ENCODE measurements around the gene KIR3DL3. TPM values are rescaled to one million over a fixed set of nuclear protein-coding genes. Genes with fewer than 3 reads are reported as not detected.
A peak's percentile ranks its signal among the peaks of the same experiment; 100 is the strongest.
"Not testable (repeated sequence)": the region's sequence is repeated elsewhere in the genome, so short reads cannot be mapped to it uniquely, and the experiment has no call there.

The KIR3DL3 gene
- total RNA-seq, 1 donor from 2014 or later = not detected

GRCh38 chr19:54739587-54740497 is 15.6 kb downstream of the KIR3DL3 start:
- TF ChIP-seq CTCF (IDR thresholded peaks at IDR 0.05; ENCODE audit: unreplicated experiment) = no peak
- Mint-ChIP-seq H3K4me1 (ENCODE audit: unreplicated experiment) (no peaks in the 10 kb centered on the region), H3K27ac (ENCODE audit: unreplicated experiment) (no peak overlapping the region), H3K36me3 (ENCODE audit: low read depth, unreplicated experiment) (peaks cover 34% of the 10 kb centered on the region), H3K9me3 (ENCODE audit: unreplicated experiment) (peaks cover 52% of the 10 kb centered on the region), H3K27me3 (ENCODE audit: unreplicated experiment) (peaks cover 11% of the 10 kb centered on the region), H3K4me3 (ENCODE audit: unreplicated experiment) (no peak overlapping the region)
- DNase-seq (ENCODE audit: low spot score) = no peak

- peaks cover 27% of the 10 kb centered on the region for H3K36me3 Mint-ChIP-seq (ENCODE audit: low read depth, unreplicated experiment)
- H3K4me1 Mint-ChIP-seq (ENCODE audit: unreplicated experiment); DNase-seq (ENCODE audit: low spot score); H3K27me3 Mint-ChIP-seq (ENCODE audit: unreplicated experiment); H3K4me3 Mint-ChIP-seq (ENCODE audit: unreplicated experiment); H3K27ac Mint-ChIP-seq (ENCODE audit: unreplicated experiment): not testable (repeated sequence)
- peaks cover 44% of the 10 kb centered on the region for H3K9me3 Mint-ChIP-seq (ENCODE audit: unreplicated experiment)
These were observed 17.7 kb downstream of the KIR3DL3 start for GRCh38 chr19:54741950-54742349.

GRCh38 chr19:54744080-54744479 is 19.8 kb downstream of the KIR3DL3 start:
- DNase-seq (ENCODE audit: low spot score); H3K27ac Mint-ChIP-seq (ENCODE audit: unreplicated experiment); H3K27me3 Mint-ChIP-seq (ENCODE audit: unreplicated experiment); H3K4me1 Mint-ChIP-seq (ENCODE audit: unreplicated experiment); H3K4me3 Mint-ChIP-seq (ENCODE audit: unreplicated experiment): not testable (repeated sequence)
- Mint-ChIP-seq H3K36me3 (ENCODE audit: low read depth, unreplicated experiment) (peaks cover 20% of the 10 kb centered on the region), H3K9me3 (ENCODE audit: unreplicated experiment) (peaks cover 43% of the 10 kb centered on the region)

GRCh38 chr19:54747614-54748322 is 23.5 kb downstream of the KIR3DL3 start:
- not testable (repeated sequence) for H3K4me1 Mint-ChIP-seq (ENCODE audit: unreplicated experiment); H3K27ac Mint-ChIP-seq (ENCODE audit: unreplicated experiment); DNase-seq (ENCODE audit: low spot score); H3K4me3 Mint-ChIP-seq (ENCODE audit: unreplicated experiment); H3K27me3 Mint-ChIP-seq (ENCODE audit: unreplicated experiment)
- H3K36me3 Mint-ChIP-seq (ENCODE audit: low read depth, unreplicated experiment) = peaks cover 21% of the 10 kb centered on the region
- H3K9me3 Mint-ChIP-seq (ENCODE audit: unreplicated experiment) = peaks cover 50% of the 10 kb centered on the region

GRCh38 chr19:54750276-54750675 is 26.0 kb downstream of the KIR3DL3 start:
- not testable (repeated sequence) for H3K27ac Mint-ChIP-seq (ENCODE audit: unreplicated experiment); H3K27me3 Mint-ChIP-seq (ENCODE audit: unreplicated experiment); H3K4me3 Mint-ChIP-seq (ENCODE audit: unreplicated experiment); H3K4me1 Mint-ChIP-seq (ENCODE audit: unreplicated experiment); DNase-seq (ENCODE audit: low spot score)
- peaks cover 23% of the 10 kb centered on the region for H3K36me3 Mint-ChIP-seq (ENCODE audit: low read depth, unreplicated experiment)
- peaks cover 53% of the 10 kb centered on the region for H3K9me3 Mint-ChIP-seq (ENCODE audit: unreplicated experiment)

- peaks cover 54% of the 10 kb centered on the region for H3K9me3 Mint-ChIP-seq (ENCODE audit: unreplicated experiment)
These were observed 32.2 kb downstream of the KIR3DL3 start for GRCh38 chr19:54756204-54757110.

GRCh38 chr19:54758577-54758976 is 34.3 kb downstream of the KIR3DL3 start:
- Mint-ChIP-seq H3K27me3 (ENCODE audit: unreplicated experiment) (peaks cover 18% of the 10 kb centered on the region), H3K9me3 (ENCODE audit: unreplicated experiment) (peaks cover 40% of the 10 kb centered on the region), H3K36me3 (ENCODE audit: low read depth, unreplicated experiment) (peaks cover 34% of the 10 kb centered on the region)
- not testable (repeated sequence) for H3K27ac Mint-ChIP-seq (ENCODE audit: unreplicated experiment); DNase-seq (ENCODE audit: low spot score); H3K4me3 Mint-ChIP-seq (ENCODE audit: unreplicated experiment); H3K4me1 Mint-ChIP-seq (ENCODE audit: unreplicated experiment)

More at GRCh38 chr19:54756204-54757110, 32.2 kb downstream of the KIR3DL3 start:
- not testable (repeated sequence) for H3K4me1 Mint-ChIP-seq (ENCODE audit: unreplicated experiment); DNase-seq (ENCODE audit: low spot score); H3K4me3 Mint-ChIP-seq (ENCODE audit: unreplicated experiment); H3K27ac Mint-ChIP-seq (ENCODE audit: unreplicated experiment)
- peaks cover 20% of the 10 kb centered on the region for H3K27me3 Mint-ChIP-seq (ENCODE audit: unreplicated experiment)
- H3K36me3 Mint-ChIP-seq (ENCODE audit: low read depth, unreplicated experiment) = peaks cover 39% of the 10 kb centered on the region

- H3K9me3 Mint-ChIP-seq (ENCODE audit: unreplicated experiment) = peaks cover 44% of the 10 kb centered on the region
- H3K27me3 Mint-ChIP-seq (ENCODE audit: unreplicated experiment); H3K27ac Mint-ChIP-seq (ENCODE audit: unreplicated experiment); DNase-seq (ENCODE audit: low spot score); H3K4me3 Mint-ChIP-seq (ENCODE audit: unreplicated experiment); H3K4me1 Mint-ChIP-seq (ENCODE audit: unreplicated experiment): not testable (repeated sequence)
- peaks cover 14% of the 10 kb centered on the region for H3K36me3 Mint-ChIP-seq (ENCODE audit: low read depth, unreplicated experiment)
These were observed 40.0 kb downstream of the KIR3DL3 start for GRCh38 chr19:54764219-54764618.

- not testable (repeated sequence) for H3K27ac Mint-ChIP-seq (ENCODE audit: unreplicated experiment); H3K27me3 Mint-ChIP-seq (ENCODE audit: unreplicated experiment); H3K4me3 Mint-ChIP-seq (ENCODE audit: unreplicated experiment); H3K4me1 Mint-ChIP-seq (ENCODE audit: unreplicated experiment); DNase-seq (ENCODE audit: low spot score)
- H3K36me3 Mint-ChIP-seq (ENCODE audit: low read depth, unreplicated experiment) = peaks cover 17% of the 10 kb centered on the region
- H3K9me3 Mint-ChIP-seq (ENCODE audit: unreplicated experiment) = peaks cover 50% of the 10 kb centered on the region
These were observed 42.2 kb downstream of the KIR3DL3 start for GRCh38 chr19:54766464-54766863.

- Mint-ChIP-seq H3K4me3 (ENCODE audit: unreplicated experiment) (peak within 1 kb of the TSS; percentile 23), H3K36me3 (ENCODE audit: low read depth, unreplicated experiment) (peaks cover 21% of the 10 kb centered on the region), H3K27me3 (ENCODE audit: unreplicated experiment) (peaks cover 14% of the 10 kb centered on the region), H3K27ac (ENCODE audit: unreplicated experiment) (peak within 1 kb of the TSS; percentile 59), H3K9me3 (ENCODE audit: unreplicated experiment) (peaks cover 59% of the 10 kb centered on the region)
- H3K4me1 Mint-ChIP-seq (ENCODE audit: unreplicated experiment); DNase-seq (ENCODE audit: low spot score): not testable (repeated sequence)
These were observed 45.4 kb downstream of the KIR3DL3 start, which contains the start of gene KIR2DL1 for GRCh38 chr19:54769646-54770045. Gene KIR2DL1, plus strand, starts transcription at chr19:54769793. Its CDS starts 58 bp downstream, at chr19:54769851.

Data from endothelial cell (in vitro differentiated cells).